HL-60 (cell line): ENCODE measurements around the gene ARPC1A.
A peak's percentile ranks its signal among the peaks of the same experiment; 100 is the strongest.

Experiments used
- DNase-seq, 2 experiments: peaks; one replicate each; pipeline ENCODE4 v3.0.0-alpha.2; 2010 to 2020; ENCODE audit warnings: low read depth in 1 of 2, low spot score in 1 of 2
- H3K27ac ChIP-seq: fragments of 250-450 bp; sonication (Bioruptor Pico); replicated peaks from 2 replicates; pipeline ENCODE4 v1.5.1; 2020; ENCODE audit warnings: mild to moderate bottlenecking, moderate library complexity
- H3K27me3 ChIP-seq: fragments of 250-450 bp; sonication (Bioruptor Pico); 2 replicates; pipeline ENCODE4 v1.5.1; 2021; ENCODE audit warnings: mild to moderate bottlenecking, moderate library complexity; ENCODE audit not compliant: insufficient read depth, poor library complexity, severe bottlenecking
- H3K4me3 ChIP-seq: replicated peaks from 2 replicates; pipeline ENCODE4 v1.5.1; 2011; ENCODE audit warnings: mild to moderate bottlenecking, control low read depth, low read length; ENCODE audit not compliant: insufficient read depth
- CTCF ChIP-seq: IDR thresholded peaks from one replicate; pipeline ENCODE4 v1.5.1; 2011; ENCODE audit warnings: low read length, control low read depth, inconsistent platforms; ENCODE audit not compliant: insufficient read depth
- GABPA ChIP-seq: IDR thresholded peaks from 2 replicates; pipeline ENCODE4 v1.6.1; 2012; ENCODE audit warnings: low read depth
- POLR2AphosphoS5 ChIP-seq: IDR thresholded peaks from 2 replicates; pipeline ENCODE4 v1.6.1; 2012; ENCODE audit warnings: low read depth
- REST ChIP-seq: IDR thresholded peaks from 2 replicates; pipeline ENCODE4 v1.6.1; 2012; ENCODE audit warnings: low read depth; ENCODE audit not compliant: insufficient replicate concordance
- SPI1 ChIP-seq: IDR thresholded peaks from 2 replicates; pipeline ENCODE4 v1.6.1; 2012; ENCODE audit warnings: low read depth, mild to moderate bottlenecking, borderline replicate concordance

ARPC1A gene

GRCh38 chr7:99409192-99409572 is 83.5 kb downstream of the ARPC1A start:
- peak overlapping the region; percentile 88 for H3K4me3 ChIP-seq
- peak in 1 of 2 experiments; percentile 12 for DNase-seq
- no peak for TF ChIP-seq GABPA
- no peak for TF ChIP-seq REST
- no peak for TF ChIP-seq POLR2AphosphoS5
- no peak for TF ChIP-seq SPI1
- no peak for TF ChIP-seq CTCF
- peak overlapping the region; percentile 99 for H3K27ac ChIP-seq
- H3K27me3 ChIP-seq, result no peaks in the 10 kb centered on the region

DNA sequence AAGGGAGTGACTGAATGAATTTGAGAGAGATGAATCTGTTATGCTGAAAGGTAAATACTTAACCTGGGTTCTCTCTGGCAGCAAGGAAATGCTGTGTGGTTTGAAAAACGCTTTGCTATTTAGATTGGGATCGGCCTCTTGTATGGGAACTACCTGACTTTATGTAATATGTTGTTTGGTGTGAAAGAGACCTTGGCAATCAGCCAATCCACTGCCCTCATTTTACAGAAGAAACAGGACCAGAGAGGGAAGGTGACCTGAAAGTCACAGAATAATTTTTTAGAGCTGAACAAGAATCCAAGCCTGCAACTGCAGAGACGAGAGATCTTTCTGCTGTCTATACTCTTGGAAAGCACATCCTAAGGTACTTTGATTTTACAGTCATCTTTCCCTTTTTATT is 84.1 kb downstream of the ARPC1A start:
- peak overlapping the region; percentile 88 for H3K4me3 ChIP-seq
- TF ChIP-seq POLR2AphosphoS5 (no peak), CTCF (no peak), REST (no peak), GABPA (no peak)
- peak in 1 of 2 experiments; percentile 28 for DNase-seq
- H3K27me3 ChIP-seq, result no peaks in the 10 kb centered on the region
- peak overlapping the region; percentile 99 for H3K27ac ChIP-seq

DNA sequence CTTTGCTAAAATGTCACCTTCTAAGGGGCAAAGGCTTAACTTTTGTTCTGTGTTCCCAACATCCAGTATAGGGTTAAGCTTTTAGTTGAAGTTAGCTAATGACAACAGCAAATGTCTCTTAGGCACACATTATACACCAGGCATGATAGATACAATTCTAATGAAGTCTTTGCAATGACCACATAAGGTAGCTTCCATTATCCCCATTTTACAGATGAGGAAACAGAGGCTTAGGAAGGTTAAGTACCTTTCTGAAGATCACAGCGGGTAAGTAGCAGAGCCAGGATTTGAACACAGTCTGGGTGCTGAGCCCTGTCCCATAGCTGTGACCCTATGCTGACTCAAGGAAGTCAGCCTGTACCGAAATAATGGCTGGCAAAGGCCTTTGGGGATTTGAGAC is 84.9 kb downstream of the ARPC1A start:
- H3K4me3 ChIP-seq, result no peak overlapping the region
- no peak overlapping the region for H3K27ac ChIP-seq
- TF ChIP-seq CTCF (no peak), GABPA (no peak), POLR2AphosphoS5 (no peak), REST (no peak), SPI1 (no peak)
- H3K27me3 ChIP-seq, result no peaks in the 10 kb centered on the region
- DNase-seq, result no peak
